ENCODE data around the gene SEMA3A. TPM values are rescaled to one million over a fixed set of nuclear protein-coding genes. Genes with fewer than 3 reads are reported as not detected.

The SEMA3A gene
- total and polyA plus RNA-seq, 8 donors, result 6.1 to 32.5 (median 23.8) TPM

- no peaks in the 10 kb centered on the region for H3K36me3 ChIP-seq
- H3K27me3 ChIP-seq, result no peaks in the 10 kb centered on the region
- ATAC-seq (no peak), DNase-seq (no peak)
- H3K4me1 ChIP-seq, result no peaks in the 10 kb centered on the region
- no peaks in the 10 kb centered on the region for H3K9me3 ChIP-seq
- TF ChIP-seq, protein P1, sequence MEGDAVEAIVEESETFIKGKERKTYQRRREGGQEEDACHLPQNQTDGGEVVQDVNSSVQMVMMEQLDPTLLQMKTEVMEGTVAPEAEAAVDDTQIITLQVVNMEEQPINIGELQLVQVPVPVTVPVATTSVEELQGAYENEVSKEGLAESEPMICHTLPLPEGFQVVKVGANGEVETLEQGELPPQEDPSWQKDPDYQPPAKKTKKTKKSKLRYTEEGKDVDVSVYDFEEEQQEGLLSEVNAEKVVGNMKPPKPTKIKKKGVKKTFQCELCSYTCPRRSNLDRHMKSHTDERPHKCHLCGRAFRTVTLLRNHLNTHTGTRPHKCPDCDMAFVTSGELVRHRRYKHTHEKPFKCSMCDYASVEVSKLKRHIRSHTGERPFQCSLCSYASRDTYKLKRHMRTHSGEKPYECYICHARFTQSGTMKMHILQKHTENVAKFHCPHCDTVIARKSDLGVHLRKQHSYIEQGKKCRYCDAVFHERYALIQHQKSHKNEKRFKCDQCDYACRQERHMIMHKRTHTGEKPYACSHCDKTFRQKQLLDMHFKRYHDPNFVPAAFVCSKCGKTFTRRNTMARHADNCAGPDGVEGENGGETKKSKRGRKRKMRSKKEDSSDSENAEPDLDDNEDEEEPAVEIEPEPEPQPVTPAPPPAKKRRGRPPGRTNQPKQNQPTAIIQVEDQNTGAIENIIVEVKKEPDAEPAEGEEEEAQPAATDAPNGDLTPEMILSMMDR (IDR thresholded peaks at IDR 0.05), result no peak
- no peak overlapping the region for H3K27ac ChIP-seq
- no peak overlapping the region for H3K4me3 ChIP-seq
- intact Hi-C loops (cut with DNase I), result no loop called here
These were observed 32.5 kb downstream of the SEMA3A start for GRCh38 chr7:84162125-84162524.

DNA sequence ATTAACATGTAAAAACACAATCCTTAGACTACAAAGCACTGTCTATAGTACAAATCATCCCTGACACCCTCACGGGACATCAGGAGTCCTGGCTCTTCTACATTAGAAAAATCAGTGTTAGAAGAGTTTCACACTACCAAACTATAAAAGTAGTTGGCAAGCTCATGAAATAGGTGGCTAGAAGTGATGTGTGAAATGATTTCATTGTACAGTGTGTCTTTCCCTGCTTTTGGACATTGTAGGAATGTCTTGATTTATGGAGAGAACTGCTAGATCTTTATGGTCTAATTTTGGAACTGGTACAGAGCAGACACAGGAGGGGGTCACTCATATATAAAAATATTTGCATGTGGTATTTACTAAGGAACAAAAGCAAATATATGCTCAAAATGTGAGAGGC lies 33.2 kb downstream of the SEMA3A start:
- no peak overlapping the region for H3K4me3 ChIP-seq
- H3K4me1 ChIP-seq, result no peaks in the 10 kb centered on the region
- no peak for DNase-seq
- no peak for ATAC-seq
- H3K27me3 ChIP-seq, result no peaks in the 10 kb centered on the region
- H3K36me3 ChIP-seq, result no peaks in the 10 kb centered on the region
- H3K27ac ChIP-seq, result no peak overlapping the region
- intact Hi-C loops (cut with DNase I), result no loop called here
- TF ChIP-seq, protein P1 (IDR thresholded peaks at IDR 0.05), result no peak
- H3K9me3 ChIP-seq, result no peaks in the 10 kb centered on the region

GRCh38 chr7:84159435-84159834 lies 35.2 kb downstream of the SEMA3A start:
- no peaks in the 10 kb centered on the region for H3K27me3 ChIP-seq
- H3K4me3 ChIP-seq, result no peak overlapping the region
- no peak for ATAC-seq
- no peaks in the 10 kb centered on the region for H3K9me3 ChIP-seq
- H3K4me1 ChIP-seq, result no peaks in the 10 kb centered on the region
- intact Hi-C loops (cut with DNase I), result no loop called here
- no peak overlapping the region for H3K27ac ChIP-seq
- no peaks in the 10 kb centered on the region for H3K36me3 ChIP-seq
- TF ChIP-seq, protein P1 (IDR thresholded peaks at IDR 0.05), result no peak
- no peak for DNase-seq

- H3K4me1 ChIP-seq, result no peaks in the 10 kb centered on the region
- ATAC-seq (no peak), DNase-seq (no peak)
- no peaks in the 10 kb centered on the region for H3K36me3 ChIP-seq
- H3K9me3 ChIP-seq, result no peaks in the 10 kb centered on the region
- H3K27me3 ChIP-seq, result no peaks in the 10 kb centered on the region
- TF ChIP-seq, protein P1 (IDR thresholded peaks at IDR 0.05), result no peak
- intact Hi-C loops (cut with DNase I), result no loop called here
- H3K27ac ChIP-seq, result no peak overlapping the region
- H3K4me3 ChIP-seq, result no peak overlapping the region
These were observed 37.4 kb downstream of the SEMA3A start for GRCh38 chr7:84157171-84157570.

- H3K4me1 ChIP-seq, result no peaks in the 10 kb centered on the region
- intact Hi-C loops (cut with DNase I), result no loop called here
- ATAC-seq, result no peak
These were observed 39.4 kb downstream of the SEMA3A start for GRCh38 chr7:84154991-84155781.

More at GRCh38 chr7:84154991-84155781, 39.4 kb downstream of the SEMA3A start:
- H3K4me3 ChIP-seq, result no peak overlapping the region
- H3K27me3 ChIP-seq, result no peaks in the 10 kb centered on the region
- no peak for DNase-seq
- no peak overlapping the region for H3K27ac ChIP-seq
- H3K36me3 ChIP-seq, result no peaks in the 10 kb centered on the region
- H3K9me3 ChIP-seq, result peaks cover 0 to 2% of the 10 kb centered on the region in 2 donors
- TF ChIP-seq, protein P1 (IDR thresholded peaks at IDR 0.05), result no peak
